ENCODE data around the gene SIRPA. TPM values are rescaled to one million over a fixed set of nuclear protein-coding genes. Genes with fewer than 3 reads are reported as not detected.

The SIRPA gene
- total and polyA plus RNA-seq, 2 of the 8 experiments (the other 6 are each of a cell fraction or from before 2014, with no cell fraction given): 3.9 to 4.3 TPM

- no peak for TF ChIP-seq CHD7 (IDR thresholded peaks at IDR 0.05; ENCODE audit: insufficient replicate concordance, low read length)
- no peak for TF ChIP-seq SRF (IDR thresholded peaks at IDR 0.05; ENCODE audit: low read depth, low read length)
- no peak for TF ChIP-seq CTCF (IDR thresholded peaks at IDR 0.05; ENCODE audit: control extremely low read depth in 1 of 3, insufficient read depth in 1 of 3, low read depth in 1 of 3, low read length in 3 of 3)
- no peak for TF ChIP-seq BCL11A (IDR thresholded peaks at IDR 0.05; ENCODE audit: low read depth in 2 of 2, low read length in 2 of 2)
- no peak for TF ChIP-seq BRCA1 (IDR thresholded peaks at IDR 0.05; ENCODE audit: low read depth, low read length)
- no peak for TF ChIP-seq MAFK (IDR thresholded peaks at IDR 0.05; ENCODE audit: low read depth, low read length)
- TF ChIP-seq TEAD4 (IDR thresholded peaks at IDR 0.05; ENCODE audit: low read depth, low read length): no peak
- TF ChIP-seq SIRT6 (IDR thresholded peaks at IDR 0.05; ENCODE audit: low read length): no peak
- no peak for TF ChIP-seq SIX5 (IDR thresholded peaks at IDR 0.05; ENCODE audit: low read depth, low read length)
- no peak for TF ChIP-seq SP4 (IDR thresholded peaks at IDR 0.05; ENCODE audit: low read length)
- TF ChIP-seq CBX8 (IDR thresholded peaks at IDR 0.05; ENCODE audit: borderline replicate concordance, low read depth, low read length): no peak
Observed at GRCh38 chr20:1887321-1887720, 7.9 kb upstream of the SIRPA start (continued).
